Activated T-helper 17 cell treated with anti-CD3 and anti-CD28 coated beads, Interleukin-2, amount 50 U/mL, for 72 hours (primary cell): Measurements from ENCODE around the gene AP3S1. TPM values are rescaled to one million over a fixed set of nuclear protein-coding genes. Genes with fewer than 3 reads are reported as not detected.

Experiments used
- ATAC-seq: fragments of 150-1000 bp; cut with Tn5 transposase; replicated peaks from 2 replicates; pipeline ENCODE4 v1.10.0; 2021; ENCODE audit warnings: mild to moderate bottlenecking, moderate library complexity
- H3K27ac Mint-ChIP-seq: one replicate; pipeline ENCODE4 v1.8.0; 2022; ENCODE audit warnings: mixed read lengths
- H3K27me3 Mint-ChIP-seq: one replicate; pipeline ENCODE4 v1.8.0; 2022; ENCODE audit warnings: mixed read lengths
- H3K36me3 Mint-ChIP-seq: one replicate; pipeline ENCODE4 v1.8.0; 2022; ENCODE audit warnings: low read depth, mild to moderate bottlenecking, mixed read lengths
- H3K4me1 Mint-ChIP-seq: one replicate; pipeline ENCODE4 v1.8.0; 2022; ENCODE audit warnings: mixed read lengths
- H3K4me3 Mint-ChIP-seq: one replicate; pipeline ENCODE4 v1.8.0; 2022; ENCODE audit warnings: mild to moderate bottlenecking, mixed read lengths
- H3K9me3 Mint-ChIP-seq: one replicate; pipeline ENCODE4 v1.8.0; 2022; ENCODE audit warnings: mixed read lengths
- total RNA-seq, 2 donors: library from RNA; stranded (reverse); gene quantifications; one replicate each; pipeline ENCODE4 v1.2.3, GENCODE V29; 2022

The AP3S1 gene
- total RNA-seq, 2 donors from 2014 or later: 114 to 253 TPM

DNA sequence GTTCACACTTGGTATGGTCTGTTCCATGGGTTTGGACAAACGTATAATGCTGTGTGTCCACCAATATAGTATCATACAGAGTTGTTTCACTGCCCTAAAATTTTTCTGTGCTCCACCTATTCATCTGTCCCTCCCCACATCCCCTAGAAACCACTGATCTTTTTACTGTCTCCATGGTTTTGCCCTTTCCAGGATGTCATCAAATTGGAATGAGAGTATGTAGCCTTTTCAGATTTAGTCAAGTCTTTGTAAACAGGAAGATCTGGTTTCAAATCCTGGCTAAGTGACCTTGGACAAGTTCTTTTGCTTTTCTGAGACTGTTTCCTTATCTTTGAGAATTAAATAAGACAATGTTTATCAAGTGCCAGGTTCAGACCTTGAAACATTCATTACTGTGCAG lies 107.4 kb downstream of the AP3S1 start:
- ATAC-seq: no peak
- Mint-ChIP-seq H3K4me1 (no peaks in the 10 kb centered on the region), H3K36me3 (no peaks in the 10 kb centered on the region), H3K9me3 (no peaks in the 10 kb centered on the region), H3K27ac (no peak overlapping the region), H3K27me3 (peaks cover 13% of the 10 kb centered on the region), H3K4me3 (no peak overlapping the region)

DNA sequence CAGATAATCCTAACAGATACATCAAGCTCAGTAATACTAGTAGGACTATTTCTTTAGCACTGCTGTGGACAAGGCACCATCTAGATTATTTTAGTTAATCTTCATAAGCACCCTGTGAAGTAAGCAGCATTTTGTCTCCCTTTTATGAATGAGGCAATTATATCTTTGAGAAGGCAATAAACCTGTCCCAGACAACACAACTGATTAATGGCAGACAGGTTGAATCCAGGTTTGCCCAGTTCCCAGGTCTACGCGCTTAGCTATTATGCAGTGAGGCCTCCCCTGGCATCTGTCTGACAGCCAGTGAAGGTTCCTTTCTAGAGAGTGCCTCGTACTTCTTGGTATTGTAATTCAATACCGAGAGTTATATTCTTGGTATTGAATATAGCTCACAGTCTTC lies 110.9 kb downstream of the AP3S1 start:
- no peak overlapping the region for H3K4me3 Mint-ChIP-seq
- peaks cover 13% of the 10 kb centered on the region for H3K27me3 Mint-ChIP-seq
- no peaks in the 10 kb centered on the region for H3K4me1 Mint-ChIP-seq
- no peak for ATAC-seq
- H3K9me3 Mint-ChIP-seq: no peaks in the 10 kb centered on the region
- no peaks in the 10 kb centered on the region for H3K36me3 Mint-ChIP-seq
- H3K27ac Mint-ChIP-seq: no peak overlapping the region

DNA sequence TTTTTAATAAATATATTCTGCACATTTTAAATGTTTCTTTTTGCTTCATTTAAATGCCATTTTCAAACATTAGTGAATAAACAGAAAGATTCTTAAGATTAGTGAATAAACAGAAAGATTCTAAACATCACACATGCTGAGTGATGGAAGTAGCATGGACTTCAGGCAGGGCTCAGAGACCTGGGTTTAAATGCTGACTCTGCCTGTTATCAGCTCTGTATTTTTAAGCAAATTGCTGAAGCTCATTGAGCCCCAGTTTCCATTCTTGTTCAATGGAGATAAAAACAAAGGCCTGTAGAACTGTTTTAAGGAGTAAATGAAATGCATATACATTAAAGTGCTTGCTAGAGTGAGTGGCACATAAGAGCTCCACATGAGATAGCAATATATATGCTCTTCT lies 112.4 kb downstream of the AP3S1 start:
- Mint-ChIP-seq H3K9me3 (no peaks in the 10 kb centered on the region), H3K27ac (no peak overlapping the region), H3K27me3 (peaks cover 13% of the 10 kb centered on the region), H3K4me3 (no peak overlapping the region), H3K36me3 (no peaks in the 10 kb centered on the region), H3K4me1 (no peaks in the 10 kb centered on the region)
- no peak for ATAC-seq

DNA sequence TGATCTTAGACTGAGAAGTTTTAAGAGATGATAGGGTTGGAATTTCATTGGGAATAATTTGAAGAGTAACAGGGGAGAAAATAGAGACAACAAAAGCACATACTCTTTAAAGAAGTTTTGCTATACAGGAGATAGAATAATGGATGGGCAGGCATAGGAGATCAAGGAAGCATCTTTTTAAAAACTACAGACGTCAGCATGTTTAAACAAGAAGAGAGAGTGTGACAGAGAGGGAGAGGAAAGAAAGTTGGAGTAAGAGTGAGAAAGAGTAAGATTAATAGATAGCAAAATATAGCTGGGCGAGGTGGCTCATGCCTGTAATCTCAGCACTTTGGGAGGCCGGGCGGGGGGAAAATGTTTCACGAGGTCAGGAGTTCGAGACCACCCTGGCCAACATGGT lies 115.2 kb downstream of the AP3S1 start:
- Mint-ChIP-seq H3K27me3 (peaks cover 26% of the 10 kb centered on the region), H3K36me3 (no peaks in the 10 kb centered on the region), H3K4me3 (no peak overlapping the region), H3K27ac (no peak overlapping the region), H3K4me1 (no peaks in the 10 kb centered on the region), H3K9me3 (no peaks in the 10 kb centered on the region)
- ATAC-seq: no peak

DNA sequence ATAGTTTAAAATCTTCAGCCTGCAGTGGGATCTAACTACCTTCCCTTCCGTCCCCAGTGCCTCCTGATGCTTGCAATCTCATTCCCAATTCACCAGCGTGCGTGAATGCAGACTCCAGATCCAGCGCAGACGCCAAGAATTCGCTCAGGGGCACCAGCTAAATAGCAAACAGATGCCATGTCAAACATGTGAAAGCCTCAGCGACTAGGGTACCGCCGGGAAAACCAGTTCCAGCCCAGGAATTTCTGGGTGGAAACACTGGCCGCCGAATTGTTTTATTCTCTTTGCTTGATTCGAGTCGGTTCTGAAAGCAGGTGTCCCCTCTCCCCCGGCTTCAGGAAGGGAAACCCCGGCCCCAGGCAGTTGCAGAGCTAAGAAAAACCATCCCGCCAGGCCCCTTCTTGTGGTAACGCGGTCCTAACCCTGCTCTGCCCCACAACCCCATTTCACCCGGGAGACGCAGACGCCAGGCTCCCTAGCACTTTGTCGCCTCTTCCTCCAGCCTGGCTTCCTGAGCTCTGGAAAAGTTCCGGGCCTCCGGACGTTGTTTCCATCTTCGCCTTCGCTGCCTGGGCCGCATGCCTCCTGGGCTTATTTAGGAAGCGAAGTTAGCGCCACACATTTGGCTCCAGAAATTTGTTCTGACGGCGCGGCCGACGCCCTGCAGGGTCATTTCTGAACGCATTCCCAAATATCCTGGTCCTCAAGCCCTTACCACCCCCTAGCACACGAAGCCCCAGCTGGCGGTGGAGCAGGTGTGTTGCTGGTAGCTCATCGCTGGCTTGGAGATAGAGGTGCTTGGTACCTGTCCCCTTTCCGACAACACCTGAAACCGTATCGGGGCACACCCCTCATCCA lies 119.9 kb downstream of the AP3S1 start:
- Mint-ChIP-seq H3K9me3 (no peaks in the 10 kb centered on the region), H3K27ac (no peak overlapping the region), H3K4me1 (no peaks in the 10 kb centered on the region), H3K36me3 (no peaks in the 10 kb centered on the region), H3K4me3 (no peak overlapping the region), H3K27me3 (peaks cover 36% of the 10 kb centered on the region)
- no peak for ATAC-seq

DNA sequence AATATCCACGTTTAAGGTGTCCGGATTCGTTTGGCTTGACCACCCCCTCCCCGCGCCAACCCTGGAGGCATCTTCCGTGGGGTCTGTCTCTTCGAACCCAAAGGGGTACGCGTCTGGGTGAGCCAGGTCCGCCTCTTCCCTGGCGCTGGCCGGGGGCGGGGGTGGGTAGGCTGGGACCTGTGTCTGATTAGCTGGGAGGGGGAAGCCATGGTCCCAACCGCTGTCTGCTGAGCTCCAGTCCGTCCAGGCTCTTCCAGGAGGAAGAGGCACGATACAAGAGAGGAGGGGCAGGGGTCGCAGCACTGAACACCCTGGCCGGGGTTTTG lies 120.5 kb downstream of the AP3S1 start, which contains the start of gene LVRN:
Gene LVRN, plus strand, starts transcription at position 237 of the 326 bp plus-strand sequence. CDS start 143 bp downstream, outside the sequence.
- Mint-ChIP-seq H3K27ac (no peak within 1 kb of the TSS), H3K27me3 (peaks cover 41% of the 10 kb centered on the region), H3K4me3 (no peak within 1 kb of the TSS), H3K9me3 (no peaks in the 10 kb centered on the region), H3K4me1 (no peaks in the 10 kb centered on the region), H3K36me3 (no peaks in the 10 kb centered on the region)
- ATAC-seq: no peak

DNA sequence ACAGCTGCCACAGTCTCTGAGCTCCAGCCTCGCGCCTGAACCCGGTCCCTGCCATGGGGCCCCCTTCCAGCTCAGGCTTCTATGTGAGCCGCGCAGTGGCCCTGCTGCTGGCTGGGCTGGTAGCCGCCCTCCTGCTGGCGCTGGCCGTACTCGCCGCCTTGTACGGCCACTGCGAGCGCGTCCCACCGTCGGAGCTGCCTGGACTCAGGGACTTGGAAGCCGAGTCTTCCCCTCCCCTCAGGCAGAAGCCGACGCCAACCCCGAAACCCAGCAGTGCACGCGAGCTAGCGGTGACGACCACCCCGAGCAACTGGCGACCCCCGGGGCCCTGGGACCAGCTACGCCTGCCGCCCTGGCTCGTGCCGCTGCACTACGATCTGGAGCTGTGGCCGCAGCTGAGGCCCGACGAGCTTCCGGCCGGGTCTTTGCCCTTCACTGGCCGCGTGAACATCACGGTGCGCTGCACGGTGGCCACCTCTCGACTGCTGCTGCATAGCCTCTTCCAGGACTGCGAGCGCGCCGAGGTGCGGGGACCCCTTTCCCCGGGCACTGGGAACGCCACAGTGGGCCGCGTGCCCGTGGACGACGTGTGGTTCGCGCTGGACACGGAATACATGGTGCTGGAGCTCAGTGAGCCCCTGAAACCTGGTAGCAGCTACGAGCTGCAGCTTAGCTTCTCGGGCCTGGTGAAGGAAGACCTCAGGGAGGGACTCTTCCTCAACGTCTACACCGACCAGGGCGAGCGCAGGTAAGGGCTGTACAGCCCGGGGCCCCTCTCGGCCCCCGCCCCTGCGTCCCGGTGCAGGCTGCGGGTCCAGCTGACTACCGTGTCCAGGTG lies 121.0 kb downstream of the AP3S1 start:
- ATAC-seq: peak; percentile 29
- H3K27ac Mint-ChIP-seq: no peak overlapping the region
- peaks cover 43% of the 10 kb centered on the region for H3K27me3 Mint-ChIP-seq
- no peaks in the 10 kb centered on the region for H3K9me3 Mint-ChIP-seq
- no peak overlapping the region for H3K4me3 Mint-ChIP-seq
- no peaks in the 10 kb centered on the region for H3K36me3 Mint-ChIP-seq
- no peaks in the 10 kb centered on the region for H3K4me1 Mint-ChIP-seq

DNA sequence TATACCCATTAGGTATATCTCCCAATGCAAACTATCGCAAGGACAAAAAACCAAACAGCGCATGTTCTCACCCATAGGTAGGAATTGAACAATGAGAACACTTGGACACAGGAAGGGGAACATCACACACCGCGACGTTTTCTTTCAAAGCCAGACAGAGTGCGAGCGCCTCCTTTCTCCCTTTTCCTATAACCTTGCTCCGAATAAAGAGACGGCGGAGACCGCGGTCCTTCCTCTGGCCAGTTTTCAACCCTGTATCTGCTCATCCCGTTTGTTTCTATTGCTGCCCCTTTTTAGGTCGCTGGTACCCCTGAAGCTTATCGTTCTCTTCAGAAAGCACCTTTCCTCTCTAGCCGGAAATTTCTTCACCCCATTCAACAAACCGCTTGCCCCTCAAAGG lies 121.8 kb downstream of the AP3S1 start:
- ATAC-seq: no peak
- Mint-ChIP-seq H3K4me1 (no peaks in the 10 kb centered on the region), H3K9me3 (no peaks in the 10 kb centered on the region), H3K36me3 (no peaks in the 10 kb centered on the region), H3K27me3 (peaks cover 46% of the 10 kb centered on the region), H3K27ac (no peak overlapping the region), H3K4me3 (no peak overlapping the region)

Other genes starting within 250 kb of the AP3S1 start
- gene TICAM2, start 239.5 kb upstream of the AP3S1 start, total RNA-seq: 1 to 10 TPM in 1 of 2 donors, under 1 TPM in 1; 0.56 to 3.6 TPM
- gene TMED7, start 215.9 kb upstream of the AP3S1 start, total RNA-seq: 10 to 100 TPM; 26.9 to 39.7 TPM
- gene CDO1, start 25.3 kb upstream of the AP3S1 start, total RNA-seq: not detected
- gene ATG12, start 370 bp upstream of the AP3S1 start, total RNA-seq: 10 to 100 TPM; 49.4 to 52.7 TPM
- gene LVRN, start 120.5 kb downstream of the AP3S1 start, total RNA-seq: 1 to 10 TPM in 1 of 2 donors, under 1 TPM in 1; 0.45 to 1.9 TPM
- gene ARL14EPL, start 190.5 kb downstream of the AP3S1 start, total RNA-seq: not detected
- 10 to 100 TPM; 17.7 to 19.1 TPM for gene COMMD10, start 243.1 kb downstream of the AP3S1 start, total RNA-seq